COLO668 (cell line): ENCODE data around the gene RAB31.

Experiments used
- DNase-seq: peaks from one replicate; lab custom pipeline; 2025; ENCODE audit not compliant: unreplicated experiment; lab: John Stamatoyannopoulos, UW

RAB31 gene

DNA sequence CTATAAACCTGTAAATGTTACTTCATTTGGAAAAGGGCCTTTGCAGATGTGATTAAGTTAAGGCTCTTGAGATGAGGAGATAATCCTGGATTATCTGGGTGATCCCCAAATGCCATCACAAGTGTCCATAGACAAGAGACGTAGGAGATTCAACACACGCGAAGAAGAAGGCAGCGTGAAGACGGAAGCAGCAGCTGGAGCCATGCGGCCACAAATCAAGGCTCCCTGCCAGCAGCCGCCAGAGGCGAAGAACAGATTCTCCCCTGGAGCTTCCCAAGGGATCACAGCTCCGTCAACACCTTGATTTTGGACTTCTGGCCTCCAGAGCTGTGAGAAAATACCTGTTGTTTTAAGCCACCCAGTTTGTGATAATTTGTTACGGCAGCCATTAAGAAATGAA lies 194.7 kb downstream of the RAB31 start:
- no peak for DNase-seq

GRCh38 chr18:9905401-9905922 lies 197.4 kb downstream of the RAB31 start:
- no peak for DNase-seq

- no peak for DNase-seq
Observed at GRCh38 chr18:9906481-9906880, 198.4 kb downstream of the RAB31 start.

DNA sequence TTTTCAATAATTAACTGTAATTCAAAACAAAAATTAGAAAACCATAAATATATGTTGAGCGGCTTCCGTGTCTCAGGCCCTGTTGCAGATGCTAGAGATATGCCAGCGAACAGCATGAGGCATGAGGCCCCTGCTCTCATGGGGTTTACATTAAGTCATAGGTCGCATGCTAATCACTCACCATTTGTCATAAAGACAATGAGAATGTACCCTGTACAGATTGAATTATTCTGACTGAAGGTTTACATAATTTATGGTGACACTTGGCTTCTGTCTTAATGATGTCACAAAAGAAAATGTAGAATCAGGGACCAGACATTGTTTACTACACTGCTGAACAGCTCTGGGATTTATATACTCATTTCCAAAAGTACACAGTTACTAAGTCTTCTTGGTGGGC lies 199.8 kb downstream of the RAB31 start:
- DNase-seq = no peak

DNA sequence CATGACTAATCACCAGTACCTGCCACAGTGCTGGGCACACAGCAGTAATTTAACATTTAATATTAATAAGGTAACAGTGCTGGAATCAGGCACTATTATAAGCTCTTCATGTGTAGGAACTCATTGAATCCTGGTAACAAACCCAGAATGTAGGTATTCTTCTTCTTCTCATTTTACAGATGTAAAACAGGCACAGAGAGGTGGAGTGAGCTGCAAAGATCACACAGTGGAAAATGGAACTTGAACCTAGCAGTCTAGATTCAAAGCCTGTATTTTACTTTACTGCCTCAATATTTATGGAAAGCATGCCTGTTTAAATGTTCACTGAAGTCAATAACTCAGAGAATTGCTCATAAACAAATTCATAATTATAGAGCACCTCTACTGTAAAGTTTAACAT lies 202.0 kb downstream of the RAB31 start:
- no peak for DNase-seq

- no peak for DNase-seq
Observed at GRCh38 chr18:9910661-9911060, 202.6 kb downstream of the RAB31 start.

GRCh38 chr18:9911226-9911625 lies 203.1 kb downstream of the RAB31 start:
- no peak for DNase-seq
